ENCODE data around the gene ALKAL2. TPM values are rescaled to one million over a fixed set of nuclear protein-coding genes. Genes with fewer than 3 reads are reported as not detected.
A peak's percentile ranks its signal among the peaks of the same experiment; 100 is the strongest.
"Not testable (repeated sequence)": the region's sequence is repeated elsewhere in the genome, so short reads cannot be mapped to it uniquely, and the experiment has no call there.

ALKAL2 gene, protein sequence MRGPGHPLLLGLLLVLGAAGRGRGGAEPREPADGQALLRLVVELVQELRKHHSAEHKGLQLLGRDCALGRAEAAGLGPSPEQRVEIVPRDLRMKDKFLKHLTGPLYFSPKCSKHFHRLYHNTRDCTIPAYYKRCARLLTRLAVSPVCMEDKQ
- total RNA-seq (not detected in 2 replicates), polyA plus RNA-seq (not detected in 2 replicates), polyA minus RNA-seq (not detected in 2 replicates), Bru-seq, nascent RNA (percentile 9 among the genes with signal in this experiment), BruChase-seq, experiment 1, labeled RNA remaining after a 6-hour chase (not detected), BruChase-seq, experiment 2, labeled RNA remaining after a 2-hour chase (not detected)
- not detected in 2 replicates for polyA plus RNA-seq (2011; cell fraction: cytosol; rRNA removed)
- not detected in 2 replicates for polyA plus RNA-seq (2011; cell fraction: nucleus; rRNA removed)
- polyA plus RNA-seq (2012) = not detected in 2 replicates
- not detected for polyA minus RNA-seq (2011; cell fraction: cytosol; rRNA and poly(A)+ RNA removed)
- not detected in 2 replicates for polyA minus RNA-seq (2011; cell fraction: nucleus; rRNA and poly(A)+ RNA removed)
- long read RNA-seq = 0 reads

DNA sequence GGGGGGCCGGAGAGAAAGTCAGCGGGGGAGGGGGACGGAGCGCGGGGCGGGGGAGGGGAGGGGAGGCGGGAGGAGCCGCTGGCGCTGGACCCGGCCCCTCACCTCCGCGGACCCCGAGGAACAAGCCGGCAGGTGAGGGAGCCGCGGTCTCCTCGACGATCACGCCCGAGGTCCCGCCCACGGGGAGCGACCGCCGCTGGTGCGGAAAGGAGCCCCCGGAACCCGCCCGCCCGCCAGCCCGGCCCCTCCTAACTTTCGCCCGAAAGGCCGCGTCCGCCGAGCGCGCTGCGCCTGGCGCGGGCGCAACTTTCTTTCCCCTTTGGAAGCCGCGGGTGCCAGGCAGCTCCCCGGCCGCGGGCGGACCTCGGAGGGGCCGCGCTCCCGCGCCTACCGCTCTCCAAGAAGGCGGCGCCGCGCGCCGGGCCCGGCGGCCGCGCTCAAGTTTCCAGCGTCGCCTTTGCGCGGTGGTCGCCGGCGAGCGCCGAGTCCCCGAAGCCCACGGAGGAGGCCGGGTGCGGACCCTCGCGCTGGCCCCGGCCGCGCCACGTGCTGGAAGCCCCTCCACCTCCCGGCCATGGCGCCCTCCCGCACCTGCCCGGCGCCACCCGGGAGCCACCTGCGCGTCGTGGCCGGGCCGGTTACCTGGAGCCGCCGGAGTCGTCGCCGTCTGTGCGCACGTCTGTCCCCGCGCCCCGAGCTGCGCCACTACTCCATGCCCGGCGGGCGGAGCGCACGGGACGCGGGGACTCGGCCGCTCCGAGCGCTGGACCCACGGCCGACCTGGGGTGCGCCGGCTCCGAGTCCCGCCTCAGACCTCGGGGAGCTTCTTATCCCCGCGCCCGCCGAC is at the start of gene ALKAL2:
Gene ALKAL2, minus strand, starts transcription at position 181 of the 847 bp plus-strand sequence. CDS start 256 bp downstream, outside the sequence.
- ChIA-PET POLR2A (no interaction called here), CTCF (interaction anchor here (1.3 kb wide), 1 partner anchor 41 kb away, joined by 7 read pairs; no protein-coding TSS in a partner anchor)
- Histone ChIP-seq H3K36me3 (ENCODE audit: control insufficient read depth in 2 of 2, extremely low read depth in 1 of 2, insufficient read depth in 2 of 2, low read length in 2 of 2) (no peaks in the 10 kb centered on the region), H3K4me2 (ENCODE audit: insufficient read depth, low read length) (peak within 1 kb of the TSS; percentile 6), H4K20me1 (replicated peaks; ENCODE audit: control insufficient read depth, extremely low read depth, insufficient read depth, low read length) (no peaks in the 10 kb centered on the region), H3K79me2 (ENCODE audit: control insufficient read depth, insufficient read depth, low read length) (no peaks in the 10 kb centered on the region), H3K4me3 (replicated peaks in 1 of 3; ENCODE audit: insufficient read depth in 1 of 3, low read depth in 1 of 3, low read length in 3 of 3) (peak within 1 kb of the TSS in 1 of 3 experiments; percentile 6), H3K27me3 (ENCODE audit: control insufficient read depth in 2 of 2, insufficient read depth in 2 of 2, low read length in 2 of 2) (peaks cover 16 to 37% of the 10 kb centered on the region in 2 experiments), H3K4me1 (ENCODE audit: control insufficient read depth, extremely low read depth, insufficient read depth, low read length) (peaks cover 3% of the 10 kb centered on the region), H2AFZ (ENCODE audit: low read depth, low read length) (no peak within 1 kb of the TSS), H3K9me1 (replicated peaks; ENCODE audit: control insufficient read depth, extremely low read depth, insufficient read depth, low read length) (no peaks in the 10 kb centered on the region), H3K27ac (ENCODE audit: insufficient read depth, low read depth, low read length) (no peak within 1 kb of the TSS), H3K9ac (replicated peaks; ENCODE audit: extremely low read depth, insufficient read depth, low read length) (no peak within 1 kb of the TSS), H3K9me3 (replicated peaks; ENCODE audit: control insufficient read depth, insufficient read depth, low read length) (no peaks in the 10 kb centered on the region)
- TF ChIP-seq POLR2A (IDR thresholded peaks at IDR 0.05; ENCODE audit: low read depth, low read length) (no peak), GATA2 (IDR thresholded peaks at IDR 0.05; ENCODE audit: insufficient read depth, insufficient read length, low read depth, low read length) (no peak), EZH2 (IDR thresholded peaks at IDR 0.05; ENCODE audit: borderline replicate concordance, low read depth, low read length, severe bottlenecking) (peak; percentile 90), POLR2AphosphoS5 (IDR thresholded peaks at IDR 0.05; ENCODE audit: insufficient read depth, low read depth, low read length) (no peak)
- TF ChIP-seq, protein P1, sequence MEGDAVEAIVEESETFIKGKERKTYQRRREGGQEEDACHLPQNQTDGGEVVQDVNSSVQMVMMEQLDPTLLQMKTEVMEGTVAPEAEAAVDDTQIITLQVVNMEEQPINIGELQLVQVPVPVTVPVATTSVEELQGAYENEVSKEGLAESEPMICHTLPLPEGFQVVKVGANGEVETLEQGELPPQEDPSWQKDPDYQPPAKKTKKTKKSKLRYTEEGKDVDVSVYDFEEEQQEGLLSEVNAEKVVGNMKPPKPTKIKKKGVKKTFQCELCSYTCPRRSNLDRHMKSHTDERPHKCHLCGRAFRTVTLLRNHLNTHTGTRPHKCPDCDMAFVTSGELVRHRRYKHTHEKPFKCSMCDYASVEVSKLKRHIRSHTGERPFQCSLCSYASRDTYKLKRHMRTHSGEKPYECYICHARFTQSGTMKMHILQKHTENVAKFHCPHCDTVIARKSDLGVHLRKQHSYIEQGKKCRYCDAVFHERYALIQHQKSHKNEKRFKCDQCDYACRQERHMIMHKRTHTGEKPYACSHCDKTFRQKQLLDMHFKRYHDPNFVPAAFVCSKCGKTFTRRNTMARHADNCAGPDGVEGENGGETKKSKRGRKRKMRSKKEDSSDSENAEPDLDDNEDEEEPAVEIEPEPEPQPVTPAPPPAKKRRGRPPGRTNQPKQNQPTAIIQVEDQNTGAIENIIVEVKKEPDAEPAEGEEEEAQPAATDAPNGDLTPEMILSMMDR (IDR thresholded peaks at IDR 0.05; ENCODE audit: extremely low read depth in 1 of 2, insufficient read depth in 1 of 2, low read depth in 1 of 2, low read length in 2 of 2) = no peak
- FAIRE-seq (no peak), DNase-seq (ENCODE audit: low read depth, low spot score) (no peak)
- no TSS peak for BruUV-seq (replicated peaks)
- dilution Hi-C loops (cut with MboI; ENCODE audit: extremely low pct_ligation_motif_present, low sequenced_read_pairs) (no loop called here), intact Hi-C loops (cut with micrococcal nuclease) (no loop called here)

DNA sequence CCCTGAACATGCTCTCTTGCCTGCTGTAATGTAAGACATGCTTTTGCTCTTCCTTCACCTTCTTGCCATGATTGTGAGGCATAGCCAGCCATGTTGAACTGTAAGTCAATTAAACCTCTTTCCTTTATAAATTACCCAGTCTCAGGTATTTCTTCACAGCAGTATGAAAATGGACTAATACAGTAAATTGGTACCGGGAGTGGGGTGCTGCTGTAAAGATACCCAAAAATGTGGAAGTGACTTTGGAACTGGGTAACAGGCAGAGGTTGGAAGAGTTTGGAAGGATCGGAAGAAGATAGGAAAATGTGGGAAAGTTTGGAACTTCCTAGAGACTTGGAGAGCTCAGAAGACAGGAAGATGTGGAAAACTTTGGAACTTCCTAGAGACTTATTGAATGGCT is 49.1 kb upstream of the ALKAL2 start:
- intact Hi-C loops (cut with micrococcal nuclease) = not testable (repeated sequence)

More for the DNA sequence above, 49.1 kb upstream of the ALKAL2 start:
- FAIRE-seq; H2AFZ ChIP-seq (ENCODE audit: low read depth, low read length); H3K4me3 ChIP-seq (replicated peaks in 1 of 3; ENCODE audit: insufficient read depth in 1 of 3, low read depth in 1 of 3, low read length in 3 of 3); POLR2A ChIA-PET; H3K4me1 ChIP-seq (ENCODE audit: control insufficient read depth, extremely low read depth, insufficient read depth, low read length); H4K20me1 ChIP-seq (replicated peaks; ENCODE audit: control insufficient read depth, extremely low read depth, insufficient read depth, low read length); H3K9me1 ChIP-seq (replicated peaks; ENCODE audit: control insufficient read depth, extremely low read depth, insufficient read depth, low read length); H3K79me2 ChIP-seq (ENCODE audit: control insufficient read depth, insufficient read depth, low read length); DNase-seq (ENCODE audit: low read depth, low spot score); H3K9me3 ChIP-seq (replicated peaks; ENCODE audit: control insufficient read depth, insufficient read depth, low read length); BruUV-seq (replicated peaks); H3K9ac ChIP-seq (replicated peaks; ENCODE audit: extremely low read depth, insufficient read depth, low read length); H3K36me3 ChIP-seq (ENCODE audit: control insufficient read depth in 2 of 2, extremely low read depth in 1 of 2, insufficient read depth in 2 of 2, low read length in 2 of 2); dilution Hi-C loops (cut with MboI; ENCODE audit: extremely low pct_ligation_motif_present, low sequenced_read_pairs); H3K27ac ChIP-seq (ENCODE audit: insufficient read depth, low read depth, low read length); H3K27me3 ChIP-seq (ENCODE audit: control insufficient read depth in 2 of 2, insufficient read depth in 2 of 2, low read length in 2 of 2); CTCF ChIA-PET; H3K4me2 ChIP-seq (ENCODE audit: insufficient read depth, low read length): not testable (repeated sequence)
